Glutamatergic neuron (in vitro differentiated cells): ENCODE results near the gene NR2F1-AS1. TPM values are rescaled to one million over a fixed set of nuclear protein-coding genes. Genes with fewer than 3 reads are reported as not detected.
"Not testable (repeated sequence)": the region's sequence is repeated elsewhere in the genome, so short reads cannot be mapped to it uniquely, and the experiment has no call there.

ENCODE experiments used
- DNase-seq: peaks from one replicate; pipeline ENCODE4 v3.0.0; 2022
- H3K27ac Mint-ChIP-seq: one replicate; pipeline ENCODE4 v1.8.0; 2020; ENCODE audit warnings: mild to moderate bottlenecking, mixed read lengths, inconsistent platforms; ENCODE audit not compliant: unreplicated experiment
- H3K27me3 Mint-ChIP-seq: one replicate; pipeline ENCODE4 v1.8.0; 2020; ENCODE audit warnings: mild to moderate bottlenecking, moderate library complexity, mixed read lengths, inconsistent platforms; ENCODE audit not compliant: unreplicated experiment
- H3K36me3 Mint-ChIP-seq: one replicate; pipeline ENCODE4 v1.8.0; 2020; ENCODE audit warnings: mild to moderate bottlenecking, mixed read lengths, inconsistent platforms; ENCODE audit not compliant: unreplicated experiment
- H3K4me1 Mint-ChIP-seq: one replicate; pipeline ENCODE4 v1.8.0; 2020; ENCODE audit warnings: mild to moderate bottlenecking, low read depth, mixed read lengths, inconsistent platforms; ENCODE audit not compliant: unreplicated experiment
- H3K4me3 Mint-ChIP-seq: one replicate; pipeline ENCODE4 v1.8.0; 2020; ENCODE audit warnings: mild to moderate bottlenecking, mixed read lengths, inconsistent platforms; ENCODE audit not compliant: unreplicated experiment
- H3K9me3 Mint-ChIP-seq: one replicate; pipeline ENCODE4 v1.8.0; 2020; ENCODE audit warnings: mild to moderate bottlenecking, moderate library complexity, mixed read lengths, inconsistent platforms; ENCODE audit not compliant: unreplicated experiment
- total RNA-seq: library from RNA; stranded (reverse); fragmentation: NEBNext Ultra II Directional; extraction: Animal tissue kit (Norgen Biotek cat#: 25700); gene quantifications from one replicate; pipeline ENCODE4 v1.2.1, GENCODE V29; 2021; ENCODE audit not compliant: unreplicated experiment
- TF ChIP-seq, protein P1 (sequence below): fragments of 200-600 bp; sonication (generic); IDR thresholded peaks from one replicate; pipeline ENCODE4 v1.5.0; 2021; ENCODE audit not compliant: partially characterized antibody, unreplicated experiment

Gene NR2F1-AS1
- total RNA-seq, 1 donor from 2014 or later: 0.39 TPM

DNA sequence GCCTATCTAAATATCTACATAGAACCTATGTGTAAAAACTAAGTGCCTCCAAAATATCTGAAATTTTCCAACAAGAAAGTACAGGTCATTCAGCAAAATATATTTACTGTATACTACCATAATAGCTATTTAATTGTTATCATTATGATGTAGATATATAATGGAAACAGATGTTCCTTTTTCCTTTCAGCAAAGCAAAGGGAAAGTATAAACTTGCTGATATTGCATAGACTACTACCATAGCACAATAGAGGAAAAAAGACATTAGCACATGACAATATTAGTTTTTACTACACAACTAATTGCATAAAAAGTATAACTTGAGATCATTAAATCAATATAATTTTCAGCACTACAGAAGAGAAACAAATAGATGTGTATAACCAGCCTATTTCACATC is 14.9 kb downstream of the NR2F1-AS1 start:
- peaks cover 4% of the 10 kb centered on the region for H3K9me3 Mint-ChIP-seq
- H3K4me3 Mint-ChIP-seq: no peak overlapping the region
- H3K4me1 Mint-ChIP-seq: peaks cover 2% of the 10 kb centered on the region
- TF ChIP-seq, protein P1, sequence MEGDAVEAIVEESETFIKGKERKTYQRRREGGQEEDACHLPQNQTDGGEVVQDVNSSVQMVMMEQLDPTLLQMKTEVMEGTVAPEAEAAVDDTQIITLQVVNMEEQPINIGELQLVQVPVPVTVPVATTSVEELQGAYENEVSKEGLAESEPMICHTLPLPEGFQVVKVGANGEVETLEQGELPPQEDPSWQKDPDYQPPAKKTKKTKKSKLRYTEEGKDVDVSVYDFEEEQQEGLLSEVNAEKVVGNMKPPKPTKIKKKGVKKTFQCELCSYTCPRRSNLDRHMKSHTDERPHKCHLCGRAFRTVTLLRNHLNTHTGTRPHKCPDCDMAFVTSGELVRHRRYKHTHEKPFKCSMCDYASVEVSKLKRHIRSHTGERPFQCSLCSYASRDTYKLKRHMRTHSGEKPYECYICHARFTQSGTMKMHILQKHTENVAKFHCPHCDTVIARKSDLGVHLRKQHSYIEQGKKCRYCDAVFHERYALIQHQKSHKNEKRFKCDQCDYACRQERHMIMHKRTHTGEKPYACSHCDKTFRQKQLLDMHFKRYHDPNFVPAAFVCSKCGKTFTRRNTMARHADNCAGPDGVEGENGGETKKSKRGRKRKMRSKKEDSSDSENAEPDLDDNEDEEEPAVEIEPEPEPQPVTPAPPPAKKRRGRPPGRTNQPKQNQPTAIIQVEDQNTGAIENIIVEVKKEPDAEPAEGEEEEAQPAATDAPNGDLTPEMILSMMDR: no peak
- no peaks in the 10 kb centered on the region for H3K36me3 Mint-ChIP-seq
- H3K27me3 Mint-ChIP-seq: peaks cover 8% of the 10 kb centered on the region
- DNase-seq: no peak
- H3K27ac Mint-ChIP-seq: no peak overlapping the region

DNA sequence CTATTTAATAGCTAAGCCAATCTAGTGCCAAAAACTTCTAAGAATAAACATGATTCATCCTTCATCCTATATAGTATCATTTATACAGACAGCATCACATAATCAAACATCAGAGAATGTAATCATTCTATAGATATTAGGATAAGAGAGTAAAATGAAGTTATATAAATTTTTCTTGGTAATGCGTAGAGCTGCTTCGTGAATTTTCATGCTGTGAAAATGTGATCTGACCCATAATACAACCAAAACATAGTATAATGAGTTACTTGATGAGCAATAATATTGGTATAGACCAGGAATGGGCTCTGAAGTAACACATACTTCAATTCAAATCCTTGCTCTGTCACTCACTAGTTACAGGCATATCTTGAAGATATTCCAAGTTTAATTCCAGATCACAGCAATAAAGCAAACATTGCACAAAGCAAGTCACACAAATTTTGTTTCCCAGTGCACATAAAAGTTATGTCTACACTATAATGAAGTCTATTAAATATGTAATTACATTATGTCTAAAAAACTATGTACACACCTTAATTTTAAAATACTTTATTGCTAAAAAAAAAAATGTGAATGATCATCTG is 23.9 kb downstream of the NR2F1-AS1 start:
- Mint-ChIP-seq H3K36me3 (no peaks in the 10 kb centered on the region), H3K27me3 (no peaks in the 10 kb centered on the region), H3K27ac (no peak overlapping the region), H3K4me1 (no peaks in the 10 kb centered on the region), H3K9me3 (no peaks in the 10 kb centered on the region), H3K4me3 (no peak overlapping the region)
- TF ChIP-seq, protein P1: no peak
- no peak for DNase-seq

DNA sequence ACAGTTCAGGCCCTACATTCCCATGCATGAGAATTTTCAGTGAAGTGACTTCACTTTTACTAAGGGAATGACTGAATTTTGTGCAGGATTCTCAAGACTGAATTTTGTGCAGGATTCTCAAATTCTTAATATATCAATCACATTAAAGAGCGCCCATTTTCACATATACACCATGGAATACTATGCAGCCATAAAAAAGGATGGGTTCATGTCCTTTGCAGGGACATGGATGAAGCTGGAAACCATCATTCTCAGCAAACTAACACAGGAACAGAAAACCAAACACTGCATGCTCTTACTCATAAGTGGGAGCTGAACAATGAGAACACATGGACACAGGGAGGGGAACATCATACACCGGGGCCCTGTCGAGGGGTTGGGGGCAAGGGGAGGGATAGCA is 31.4 kb downstream of the NR2F1-AS1 start:
- not testable (repeated sequence) for DNase-seq, H3K36me3 Mint-ChIP-seq, H3K9me3 Mint-ChIP-seq, H3K27me3 Mint-ChIP-seq, H3K4me3 Mint-ChIP-seq, H3K4me1 Mint-ChIP-seq, H3K27ac Mint-ChIP-seq

DNA sequence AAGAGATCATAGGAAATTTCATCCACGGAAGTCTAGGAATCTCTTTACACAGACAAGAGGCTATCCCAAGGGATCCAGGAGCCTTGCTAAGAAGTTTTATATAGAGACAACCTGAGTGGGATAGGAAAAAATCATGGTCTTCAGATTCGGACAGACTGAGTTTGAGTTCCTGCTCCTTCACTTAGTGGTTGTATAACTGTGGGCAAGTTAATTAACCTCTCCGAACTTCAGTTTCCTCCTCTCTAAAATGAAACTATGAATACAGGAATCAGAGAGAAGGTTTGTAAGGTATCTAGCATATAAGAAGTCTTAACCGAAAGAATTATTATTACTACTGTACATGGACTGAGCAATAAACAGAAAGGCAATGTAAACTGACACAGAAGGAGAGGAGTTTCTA is 35.1 kb downstream of the NR2F1-AS1 start:
- no peak overlapping the region for H3K4me3 Mint-ChIP-seq
- TF ChIP-seq, protein P1: no peak
- no peaks in the 10 kb centered on the region for H3K4me1 Mint-ChIP-seq
- H3K36me3 Mint-ChIP-seq: no peaks in the 10 kb centered on the region
- H3K9me3 Mint-ChIP-seq: no peaks in the 10 kb centered on the region
- H3K27ac Mint-ChIP-seq: no peak overlapping the region
- DNase-seq: no peak
- H3K27me3 Mint-ChIP-seq: no peaks in the 10 kb centered on the region

DNA sequence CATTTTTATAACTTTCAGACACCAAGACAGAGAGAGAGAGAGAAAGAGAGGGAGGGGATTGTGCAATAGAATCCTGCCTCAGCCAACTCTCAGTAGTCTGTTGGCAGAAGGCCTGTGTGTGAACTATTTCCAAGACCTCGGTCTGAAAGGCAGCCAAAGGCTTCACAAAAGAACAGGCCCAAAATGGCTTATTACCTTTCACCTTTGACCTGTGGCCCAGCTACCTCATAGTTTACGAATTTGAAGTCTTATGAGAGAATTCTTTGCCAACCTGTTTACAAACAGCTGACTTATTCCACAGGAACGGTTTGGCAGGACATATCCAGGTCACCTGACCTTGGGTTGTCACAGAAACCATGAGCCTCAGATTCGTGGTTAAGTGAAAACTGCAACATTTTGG is 48.6 kb downstream of the NR2F1-AS1 start:
- TF ChIP-seq, protein P1: no peak
- no peak overlapping the region for H3K27ac Mint-ChIP-seq
- H3K9me3 Mint-ChIP-seq: peaks cover 3% of the 10 kb centered on the region
- no peaks in the 10 kb centered on the region for H3K4me1 Mint-ChIP-seq
- no peak for DNase-seq
- no peak overlapping the region for H3K4me3 Mint-ChIP-seq
- H3K27me3 Mint-ChIP-seq: no peaks in the 10 kb centered on the region
- peaks cover 5% of the 10 kb centered on the region for H3K36me3 Mint-ChIP-seq

DNA sequence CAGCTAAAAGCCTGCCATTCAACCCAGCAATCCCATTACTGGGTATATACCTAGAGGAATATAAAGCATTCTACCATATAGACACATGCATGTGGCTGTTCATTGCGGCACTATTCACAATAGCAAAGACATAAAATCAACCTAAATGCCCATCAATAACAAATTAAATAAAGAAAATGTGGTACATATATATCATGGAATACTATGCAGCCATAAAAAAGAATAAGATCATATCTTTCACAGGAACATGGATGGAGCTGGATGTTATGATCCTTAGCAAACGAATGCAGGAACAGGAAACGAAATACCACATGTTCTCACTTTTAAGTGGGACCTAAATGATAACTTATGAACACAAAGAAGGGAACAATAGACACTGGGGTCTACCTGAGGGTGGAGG is 59.2 kb downstream of the NR2F1-AS1 start:
- not testable (repeated sequence) for H3K27me3 Mint-ChIP-seq, DNase-seq, H3K9me3 Mint-ChIP-seq, H3K4me3 Mint-ChIP-seq, H3K27ac Mint-ChIP-seq, H3K4me1 Mint-ChIP-seq
- peaks cover 20% of the 10 kb centered on the region for H3K36me3 Mint-ChIP-seq
